Subcutaneous adipose tissue (tissue), 4 donors: ENCODE data around the gene STUM. TPM values are rescaled to one million over a fixed set of nuclear protein-coding genes. Genes with fewer than 3 reads are reported as not detected.

ENCODE experiments used
- total RNA-seq, 4 donors: library from RNA; depleted of rRNA; stranded (reverse); fragments of >200 nt; gene quantifications; one replicate each; pipeline ENCODE4 v1.1.0, GENCODE V29; 2016
- TF ChIP-seq, protein P1 (sequence below): fragments of 450-650 bp; IDR thresholded peaks from one replicate; pipeline ENCODE4 v1.5.1; 2016; ENCODE audit warnings: low read depth, mild to moderate bottlenecking, control low read depth, antibody characterized with exemption, moderate library complexity

STUM gene
- total RNA-seq, 4 donors from 2014 or later = 0.16 to 4.1 (median 1.4) TPM

DNA sequence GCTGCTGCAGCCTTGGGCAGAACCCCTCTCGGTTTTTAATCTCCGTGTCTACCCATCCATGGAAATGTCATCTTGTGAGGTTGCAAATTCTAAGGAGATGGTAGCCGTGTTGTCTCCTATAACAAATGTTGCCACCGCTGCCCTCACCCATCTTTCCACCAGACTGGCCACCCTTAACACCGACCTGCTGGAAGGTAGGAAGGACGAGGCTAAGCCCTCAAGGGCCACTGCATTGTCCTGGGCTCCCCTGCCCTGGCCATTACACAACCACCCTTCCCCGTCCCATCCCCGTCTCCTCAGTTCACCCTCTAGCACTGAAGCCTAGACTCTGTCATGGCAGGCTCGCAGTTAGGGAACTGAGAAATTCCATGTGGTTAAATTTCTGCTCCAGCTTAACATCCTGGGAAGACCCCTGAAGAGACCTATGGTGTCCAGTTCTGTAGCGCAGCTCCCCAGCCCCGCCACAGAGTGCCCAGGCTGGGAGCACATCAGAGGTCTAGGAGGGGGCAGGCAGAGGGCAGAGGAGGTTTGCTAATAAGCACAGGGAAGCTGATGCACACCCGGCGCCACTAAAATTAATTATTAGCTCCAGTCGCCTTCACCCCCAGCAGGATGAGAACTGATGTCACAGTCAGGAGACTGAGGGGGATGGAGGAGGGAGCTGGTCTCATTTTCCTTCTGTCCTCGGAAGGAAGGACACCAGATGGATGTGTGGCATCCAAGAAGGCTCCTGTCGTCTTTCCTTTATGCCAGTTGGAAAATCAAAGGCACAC, 38.3 kb downstream of the STUM start:
- TF ChIP-seq, protein P1, sequence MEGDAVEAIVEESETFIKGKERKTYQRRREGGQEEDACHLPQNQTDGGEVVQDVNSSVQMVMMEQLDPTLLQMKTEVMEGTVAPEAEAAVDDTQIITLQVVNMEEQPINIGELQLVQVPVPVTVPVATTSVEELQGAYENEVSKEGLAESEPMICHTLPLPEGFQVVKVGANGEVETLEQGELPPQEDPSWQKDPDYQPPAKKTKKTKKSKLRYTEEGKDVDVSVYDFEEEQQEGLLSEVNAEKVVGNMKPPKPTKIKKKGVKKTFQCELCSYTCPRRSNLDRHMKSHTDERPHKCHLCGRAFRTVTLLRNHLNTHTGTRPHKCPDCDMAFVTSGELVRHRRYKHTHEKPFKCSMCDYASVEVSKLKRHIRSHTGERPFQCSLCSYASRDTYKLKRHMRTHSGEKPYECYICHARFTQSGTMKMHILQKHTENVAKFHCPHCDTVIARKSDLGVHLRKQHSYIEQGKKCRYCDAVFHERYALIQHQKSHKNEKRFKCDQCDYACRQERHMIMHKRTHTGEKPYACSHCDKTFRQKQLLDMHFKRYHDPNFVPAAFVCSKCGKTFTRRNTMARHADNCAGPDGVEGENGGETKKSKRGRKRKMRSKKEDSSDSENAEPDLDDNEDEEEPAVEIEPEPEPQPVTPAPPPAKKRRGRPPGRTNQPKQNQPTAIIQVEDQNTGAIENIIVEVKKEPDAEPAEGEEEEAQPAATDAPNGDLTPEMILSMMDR = no peak

DNA sequence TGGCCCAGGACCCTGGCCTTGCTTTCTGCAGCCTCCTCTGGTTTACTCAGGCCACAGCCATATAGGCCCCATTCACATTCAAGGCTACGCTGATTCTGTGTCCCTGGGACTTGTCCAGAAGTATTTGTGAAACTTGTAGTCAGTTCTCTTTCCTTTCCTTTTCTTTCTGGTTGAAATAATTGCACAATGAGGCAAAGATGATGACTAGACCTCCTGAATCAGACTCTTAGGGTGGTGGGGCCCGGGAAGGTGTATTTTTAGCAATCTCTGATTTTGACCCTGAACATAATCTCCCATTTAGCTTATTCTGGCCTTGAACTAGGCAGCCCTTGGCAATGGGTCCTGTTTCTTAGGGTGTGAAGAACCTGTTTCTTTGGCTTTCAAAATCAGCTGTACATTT, 39.9 kb downstream of the STUM start:
- TF ChIP-seq, protein P1 = no peak

GRCh38 chr1:226589008-226589733, 40.6 kb downstream of the STUM start:
- TF ChIP-seq, protein P1 = no peak

- TF ChIP-seq, protein P1 = no peak
These were observed 42.0 kb downstream of the STUM start for GRCh38 chr1:226590614-226591013.

DNA sequence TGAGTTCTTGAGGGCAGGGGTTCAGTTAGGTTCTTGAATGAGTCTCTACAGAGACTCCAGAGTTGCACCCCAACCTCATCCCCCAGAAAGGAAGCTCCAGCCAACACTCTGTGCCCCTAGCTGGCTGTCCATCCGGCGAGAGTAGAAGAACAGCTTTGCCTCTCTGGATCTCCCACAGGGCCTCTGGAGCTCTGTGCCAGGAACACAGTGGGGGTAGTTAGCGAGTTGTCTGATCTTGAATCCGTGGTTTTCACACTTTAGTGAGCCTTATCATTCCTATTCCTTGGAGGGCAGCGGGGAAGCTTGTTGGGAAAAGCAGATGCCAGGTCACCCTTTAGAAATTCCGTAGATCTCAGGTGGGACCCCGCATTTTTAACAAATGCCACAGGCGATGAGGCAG, 45.0 kb downstream of the STUM start:
- TF ChIP-seq, protein P1 = no peak

- TF ChIP-seq, protein P1 = no peak
These were observed 48.1 kb downstream of the STUM start for GRCh38 chr1:226596531-226597165.
